HG03280 (cell line): Measurements from ENCODE around the gene CELF6.

Source experiments
- ATAC-seq: cut with Tn5 transposase; IDR thresholded peaks from one replicate; pipeline ENCODE4 v1.9.1; 2021; ENCODE audit warnings: mild to moderate bottlenecking, moderate library complexity; ENCODE audit not compliant: unreplicated experiment

The CELF6 gene

GRCh38 chr15:72272213-72272996 is 47.6 kb downstream of the CELF6 start, which contains the start of gene PARP6:
Gene PARP6 (minus strand): TSS chr15:72272554. CDS start chr15:72267477, 5,077 bp downstream.
- ATAC-seq, result peak; percentile 95

GRCh38 chr15:72271895-72272212 is 48.1 kb downstream of the CELF6 start:
- no peak for ATAC-seq

- no peak for ATAC-seq
These were observed 48.7 kb downstream of the CELF6 start for GRCh38 chr15:72271221-72271620.

GRCh38 chr15:72269739-72270138 is 50.2 kb downstream of the CELF6 start:
- no peak for ATAC-seq

GRCh38 chr15:72265031-72265430 is 54.9 kb downstream of the CELF6 start:
- no peak for ATAC-seq

- ATAC-seq, result no peak
These were observed 67.2 kb downstream of the CELF6 start for GRCh38 chr15:72252663-72253299.

- no peak for ATAC-seq
These were observed 70.7 kb downstream of the CELF6 start for GRCh38 chr15:72249142-72249810.

- no peak for ATAC-seq
These were observed 71.4 kb downstream of the CELF6 start for GRCh38 chr15:72248514-72248913.

- no peak for ATAC-seq
These were observed 77.1 kb downstream of the CELF6 start for GRCh38 chr15:72242775-72243370.

GRCh38 chr15:72239652-72240051 is 80.3 kb downstream of the CELF6 start:
- ATAC-seq, result no peak

GRCh38 chr15:72238586-72238985 is 81.4 kb downstream of the CELF6 start:
- ATAC-seq, result no peak

- no peak for ATAC-seq
These were observed 82.1 kb downstream of the CELF6 start for GRCh38 chr15:72237853-72238224.

GRCh38 chr15:72237029-72237852 is 82.7 kb downstream of the CELF6 start:
- ATAC-seq, result no peak

GRCh38 chr15:72236381-72237003 is 83.5 kb downstream of the CELF6 start:
- no peak for ATAC-seq

GRCh38 chr15:72235298-72235697 is 84.7 kb downstream of the CELF6 start:
- no peak for ATAC-seq
